Immature natural killer cell (primary cell): ENCODE results near the gene ANKS6. TPM values are rescaled to one million over a fixed set of nuclear protein-coding genes. Genes with fewer than 3 reads are reported as not detected.

ENCODE experiments used
- DNase-seq, 3 donors: peaks; one replicate each; pipeline ENCODE4 v3.0.0; 2022; ENCODE audit warnings: mixed read lengths in 1 of 3
- H3K27ac Mint-ChIP-seq, 6 donors: one replicate each; pipeline ENCODE4 v1.8.0; 2020; ENCODE audit warnings: mixed read lengths in 6 of 6, mild to moderate bottlenecking in 5 of 6, inconsistent platforms in 4 of 6, moderate library complexity in 3 of 6
- H3K27me3 Mint-ChIP-seq, 3 donors: one replicate each; pipeline ENCODE4 v1.8.0; 2020 to 2021; ENCODE audit warnings: low read depth in 3 of 3, mild to moderate bottlenecking in 3 of 3, mixed read lengths in 3 of 3, moderate library complexity in 3 of 3, inconsistent platforms in 1 of 3
- H3K36me3 Mint-ChIP-seq, 3 donors: one replicate each; pipeline ENCODE4 v1.8.0; 2020; ENCODE audit warnings: mixed read lengths in 3 of 3, inconsistent platforms in 2 of 3, mild to moderate bottlenecking in 2 of 3
- H3K4me1 Mint-ChIP-seq, 2 donors: one replicate each; pipeline ENCODE4 v1.8.0; 2020; ENCODE audit warnings: inconsistent platforms in 2 of 2, mild to moderate bottlenecking in 2 of 2, mixed read lengths in 2 of 2, moderate library complexity in 1 of 2
- H3K4me3 Mint-ChIP-seq, 5 donors: one replicate each; pipeline ENCODE4 v1.8.0; 2020; ENCODE audit warnings: mild to moderate bottlenecking in 5 of 5, mixed read lengths in 5 of 5, inconsistent platforms in 3 of 5, moderate library complexity in 3 of 5
- H3K9me3 Mint-ChIP-seq, 6 donors: one replicate each; pipeline ENCODE4 v1.8.0; 2020; ENCODE audit warnings: mild to moderate bottlenecking in 6 of 6, mixed read lengths in 6 of 6, inconsistent platforms in 4 of 6, moderate library complexity in 3 of 6
- polyA plus RNA-seq, 3 donors: library from polyadenylated mRNA; unstranded; fragments of 300-500 nt; fragmentation: Illumina TruSeq; gene quantifications; one replicate each; pipeline ENCODE4 v1.2.3, GENCODE V29; 2021

The ANKS6 gene
- polyA plus RNA-seq, 3 donors from 2014 or later, result 2.6 to 3.7 (median 3.2) TPM

DNA sequence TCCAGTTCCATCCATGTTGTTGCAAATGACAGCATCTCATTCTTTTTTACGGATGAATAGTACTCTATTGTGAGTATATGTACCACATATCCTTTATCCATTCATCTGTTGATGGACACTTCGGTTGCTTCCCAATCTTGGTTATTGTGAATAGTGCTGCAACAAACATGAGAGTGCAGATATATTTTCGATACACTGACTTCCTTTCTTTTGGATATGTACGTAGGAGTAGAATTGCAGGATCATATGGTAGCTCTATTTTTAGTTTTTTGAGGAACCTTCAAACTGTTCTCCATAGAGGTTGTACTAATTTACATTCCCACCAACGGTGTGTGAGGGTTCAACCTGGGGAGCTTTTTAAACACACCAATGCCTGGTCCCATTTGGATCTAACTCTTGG is 33.4 kb upstream of the ANKS6 start:
- H3K27ac Mint-ChIP-seq, result no peak overlapping the region
- H3K4me1 Mint-ChIP-seq, result no peaks in the 10 kb centered on the region
- no peak overlapping the region for H3K4me3 Mint-ChIP-seq
- H3K36me3 Mint-ChIP-seq, result peaks cover 4 to 11% (median 4%) of the 10 kb centered on the region in 3 donors
- H3K27me3 Mint-ChIP-seq, result peaks cover 0 to 1% (median 0%) of the 10 kb centered on the region in 3 donors
- H3K9me3 Mint-ChIP-seq, result no peaks in the 10 kb centered on the region
- no peak for DNase-seq

DNA sequence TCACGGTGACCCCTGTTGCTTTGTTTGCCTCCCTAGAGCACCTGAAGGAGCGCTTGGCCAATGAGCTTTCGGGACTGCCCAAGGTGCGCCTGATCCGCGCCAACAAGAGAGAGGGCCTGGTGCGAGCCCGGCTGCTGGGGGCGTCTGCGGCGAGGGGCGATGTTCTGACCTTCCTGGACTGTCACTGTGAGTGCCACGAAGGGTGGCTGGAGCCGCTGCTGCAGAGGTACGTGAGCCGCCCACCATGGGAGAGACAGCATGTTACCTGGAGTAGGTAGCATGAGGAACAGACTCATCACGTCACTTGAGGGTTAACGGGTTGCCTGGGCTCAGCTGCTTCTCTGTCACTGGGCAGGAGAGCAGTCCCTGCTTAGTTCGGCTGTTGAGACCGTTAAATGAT is 30.4 kb upstream of the ANKS6 start:
- peaks cover 0 to 3% (median 0%) of the 10 kb centered on the region in 3 donors for H3K27me3 Mint-ChIP-seq
- H3K4me3 Mint-ChIP-seq, result no peak overlapping the region
- H3K4me1 Mint-ChIP-seq, result no peaks in the 10 kb centered on the region
- peaks cover 7 to 13% (median 8%) of the 10 kb centered on the region in 3 donors for H3K36me3 Mint-ChIP-seq
- H3K27ac Mint-ChIP-seq, result no peak overlapping the region
- peaks cover 0 to 2% (median 0%) of the 10 kb centered on the region in 6 donors for H3K9me3 Mint-ChIP-seq
- DNase-seq, result no peak

- no peak overlapping the region for H3K27ac Mint-ChIP-seq
- H3K4me3 Mint-ChIP-seq, result no peak overlapping the region
- peaks cover 0 to 3% (median 0%) of the 10 kb centered on the region in 3 donors for H3K27me3 Mint-ChIP-seq
- peaks cover 0 to 2% (median 0%) of the 10 kb centered on the region in 6 donors for H3K9me3 Mint-ChIP-seq
- no peaks in the 10 kb centered on the region for H3K4me1 Mint-ChIP-seq
- peaks cover 4 to 16% (median 7%) of the 10 kb centered on the region in 3 donors for H3K36me3 Mint-ChIP-seq
- no peak for DNase-seq
Observed at GRCh38 chr9:98825414-98825813, 29.1 kb upstream of the ANKS6 start.

- H3K36me3 Mint-ChIP-seq, result peaks cover 3 to 17% (median 5%) of the 10 kb centered on the region in 3 donors
- DNase-seq, result no peak
- no peaks in the 10 kb centered on the region for H3K4me1 Mint-ChIP-seq
- H3K27ac Mint-ChIP-seq, result peak overlapping the region in 1 of 6 donors; percentile 37
- H3K9me3 Mint-ChIP-seq, result peaks cover 0 to 2% (median 0%) of the 10 kb centered on the region in 6 donors
- peaks cover 0 to 3% (median 0%) of the 10 kb centered on the region in 3 donors for H3K27me3 Mint-ChIP-seq
- no peak overlapping the region for H3K4me3 Mint-ChIP-seq
Observed at GRCh38 chr9:98823666-98824334, 27.4 kb upstream of the ANKS6 start.

GRCh38 chr9:98822661-98823060 is 26.3 kb upstream of the ANKS6 start:
- DNase-seq, result no peak
- Mint-ChIP-seq H3K9me3 (peaks cover 0 to 2% (median 0%) of the 10 kb centered on the region in 6 donors), H3K27me3 (peaks cover 0 to 3% (median 0%) of the 10 kb centered on the region in 3 donors), H3K4me3 (no peak overlapping the region), H3K27ac (no peak overlapping the region), H3K36me3 (peaks cover 3 to 21% (median 10%) of the 10 kb centered on the region in 3 donors), H3K4me1 (no peaks in the 10 kb centered on the region)

GRCh38 chr9:98821831-98822230 is 25.5 kb upstream of the ANKS6 start:
- H3K36me3 Mint-ChIP-seq, result peaks cover 3 to 21% (median 5%) of the 10 kb centered on the region in 3 donors
- no peak overlapping the region for H3K4me3 Mint-ChIP-seq
- H3K27ac Mint-ChIP-seq, result peak overlapping the region in 1 of 6 donors; percentile 61
- H3K9me3 Mint-ChIP-seq, result peaks cover 0 to 2% (median 0%) of the 10 kb centered on the region in 6 donors
- H3K27me3 Mint-ChIP-seq, result peaks cover 0 to 2% (median 0%) of the 10 kb centered on the region in 3 donors
- no peaks in the 10 kb centered on the region for H3K4me1 Mint-ChIP-seq
- no peak for DNase-seq

GRCh38 chr9:98819231-98819630 is 22.9 kb upstream of the ANKS6 start:
- Mint-ChIP-seq H3K9me3 (peaks cover 0 to 2% (median 0%) of the 10 kb centered on the region in 6 donors), H3K36me3 (peaks cover 3 to 21% (median 5%) of the 10 kb centered on the region in 3 donors), H3K27ac (no peak overlapping the region), H3K27me3 (peaks cover 0 to 2% (median 0%) of the 10 kb centered on the region in 3 donors), H3K4me3 (no peak overlapping the region), H3K4me1 (no peaks in the 10 kb centered on the region)
- DNase-seq, result no peak

DNA sequence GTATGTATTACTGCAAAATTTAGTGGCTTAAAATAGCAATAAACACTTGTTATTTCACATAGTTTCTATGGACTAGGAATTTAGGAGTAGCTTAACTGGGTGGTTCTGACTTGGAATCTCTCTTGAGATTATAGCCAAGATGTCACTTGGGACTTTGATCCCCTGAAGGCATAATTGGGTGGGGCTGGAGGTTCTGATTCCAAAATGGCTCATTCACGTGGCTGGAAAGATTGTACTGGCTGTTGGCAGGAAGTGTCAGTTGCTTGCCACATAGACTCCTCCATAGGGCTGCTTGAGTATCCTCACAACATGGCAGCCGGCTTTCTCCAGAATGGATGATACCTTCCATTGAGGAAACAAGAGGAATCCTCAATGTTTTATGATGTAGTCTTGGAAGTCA is 22.4 kb upstream of the ANKS6 start:
- peaks cover 0 to 2% (median 0%) of the 10 kb centered on the region in 6 donors for H3K9me3 Mint-ChIP-seq

GRCh38 chr9:98815391-98815951 is 19.1 kb upstream of the ANKS6 start:
- Mint-ChIP-seq H3K9me3 (no peaks in the 10 kb centered on the region), H3K27me3 (peaks cover 0 to 2% (median 0%) of the 10 kb centered on the region in 3 donors), H3K36me3 (peaks cover 0 to 13% (median 9%) of the 10 kb centered on the region in 3 donors), H3K4me1 (no peaks in the 10 kb centered on the region), H3K27ac (no peak overlapping the region), H3K4me3 (no peak overlapping the region)
- no peak for DNase-seq

More for the DNA sequence above, 22.4 kb upstream of the ANKS6 start:
- Mint-ChIP-seq H3K27ac (no peak overlapping the region), H3K27me3 (peaks cover 0 to 2% (median 0%) of the 10 kb centered on the region in 3 donors), H3K4me3 (no peak overlapping the region), H3K4me1 (no peaks in the 10 kb centered on the region), H3K36me3 (peaks cover 3 to 25% (median 9%) of the 10 kb centered on the region in 3 donors)
- DNase-seq, result no peak

GRCh38 chr9:98811051-98811650 is 14.8 kb upstream of the ANKS6 start:
- peaks cover 4 to 6% (median 5%) of the 10 kb centered on the region in 3 donors for H3K27me3 Mint-ChIP-seq
- H3K4me1 Mint-ChIP-seq, result peaks cover 17 to 19% of the 10 kb centered on the region in 2 donors
- no peak for DNase-seq
- H3K9me3 Mint-ChIP-seq, result no peaks in the 10 kb centered on the region
- peaks cover 0 to 4% (median 4%) of the 10 kb centered on the region in 3 donors for H3K36me3 Mint-ChIP-seq
- H3K4me3 Mint-ChIP-seq, result no peak overlapping the region
- H3K27ac Mint-ChIP-seq, result no peak overlapping the region

DNA sequence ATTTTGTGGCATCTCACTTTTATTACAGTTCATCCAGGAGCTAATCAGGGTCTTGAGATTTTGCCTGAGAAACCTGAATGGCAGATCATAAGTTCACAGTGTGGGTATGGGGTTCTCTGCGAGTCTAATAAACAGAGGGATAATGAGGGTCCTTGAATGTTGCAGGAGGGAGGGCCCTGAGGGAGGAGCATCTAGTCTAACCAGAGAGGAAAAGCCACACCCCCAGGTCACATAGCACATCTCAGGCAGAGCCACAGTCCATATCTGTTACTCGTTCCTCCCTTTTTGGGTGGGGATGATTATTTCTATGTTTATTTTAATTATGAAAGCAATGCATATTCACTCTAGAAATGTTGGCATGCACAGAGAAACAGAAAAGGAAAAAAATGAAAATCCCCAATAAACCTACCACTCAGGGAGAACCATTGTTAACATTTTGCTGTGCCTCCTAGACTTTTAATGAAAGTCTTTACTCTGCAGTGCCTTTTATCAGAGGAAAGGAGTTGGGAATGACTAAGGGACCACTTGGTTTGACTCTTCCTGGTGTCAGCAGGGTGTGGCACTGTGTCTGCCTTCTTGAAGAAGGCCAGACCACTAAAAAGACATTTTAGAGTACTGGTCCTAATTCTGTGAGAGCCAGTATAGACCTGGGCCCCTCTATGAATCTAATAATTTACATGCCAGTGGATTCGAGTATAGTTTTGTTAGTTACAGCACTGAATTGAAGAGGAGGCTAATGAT is 13.9 kb upstream of the ANKS6 start:
- DNase-seq, result no peak
- no peaks in the 10 kb centered on the region for H3K9me3 Mint-ChIP-seq
- H3K4me3 Mint-ChIP-seq, result peak overlapping the region in 1 of 5 donors; percentile 8
- H3K27ac Mint-ChIP-seq, result no peak overlapping the region
- peaks cover 17 to 19% of the 10 kb centered on the region in 2 donors for H3K4me1 Mint-ChIP-seq
- H3K27me3 Mint-ChIP-seq, result peaks cover 4 to 6% (median 5%) of the 10 kb centered on the region in 3 donors
- H3K36me3 Mint-ChIP-seq, result peaks cover 0 to 4% (median 4%) of the 10 kb centered on the region in 3 donors

GRCh38 chr9:98809311-98810101 is 13.2 kb upstream of the ANKS6 start:
- H3K36me3 Mint-ChIP-seq, result peaks cover 0 to 4% (median 4%) of the 10 kb centered on the region in 3 donors
- DNase-seq, result no peak
- peaks cover 17 to 19% of the 10 kb centered on the region in 2 donors for H3K4me1 Mint-ChIP-seq
- H3K9me3 Mint-ChIP-seq, result no peaks in the 10 kb centered on the region
- no peak overlapping the region for H3K27ac Mint-ChIP-seq
- peaks cover 4 to 10% (median 5%) of the 10 kb centered on the region in 3 donors for H3K27me3 Mint-ChIP-seq
- peak overlapping the region; percentile 66 to 86 (median 71) for H3K4me3 Mint-ChIP-seq

- Mint-ChIP-seq H3K27ac (no peak overlapping the region), H3K9me3 (no peaks in the 10 kb centered on the region), H3K36me3 (peaks cover 0 to under 1% (median under 1%) of the 10 kb centered on the region in 3 donors), H3K4me1 (peaks cover 17 to 19% of the 10 kb centered on the region in 2 donors), H3K27me3 (peaks cover 4 to 10% (median 5%) of the 10 kb centered on the region in 3 donors), H3K4me3 (peak overlapping the region; percentile 85 to 90 (median 87))
- DNase-seq, result no peak
Observed at GRCh38 chr9:98808875-98809274, 12.5 kb upstream of the ANKS6 start.
